Measurements from ENCODE around the gene C20orf144. TPM values are rescaled to one million over a fixed set of nuclear protein-coding genes. Genes with fewer than 3 reads are reported as not detected.
"Not testable (repeated sequence)": the region's sequence is repeated elsewhere in the genome, so short reads cannot be mapped to it uniquely, and the experiment has no call there.

C20orf144 gene
- under 1 TPM; 0.30 to 0.33 TPM for total RNA-seq

DNA sequence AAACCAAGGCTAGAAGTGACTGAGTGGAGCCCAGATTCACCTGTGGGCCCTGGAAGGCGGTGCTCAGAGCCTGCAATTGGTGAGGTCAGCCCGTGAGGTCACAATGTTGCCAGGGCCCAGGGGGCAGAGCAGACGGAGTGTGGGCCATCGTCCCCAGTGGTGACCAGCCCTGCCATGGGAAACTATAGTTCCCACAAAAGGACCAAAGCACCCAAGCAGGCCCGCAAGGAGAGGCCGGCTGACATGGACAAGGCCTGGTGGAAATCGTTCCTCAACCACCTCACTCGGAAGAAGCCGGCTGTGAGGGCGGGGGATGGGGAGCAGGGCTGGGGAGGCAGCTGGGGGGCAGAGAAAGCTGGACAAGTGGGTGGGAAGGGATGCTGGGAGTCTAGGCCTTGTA lies at the start of gene C20orf144:
Gene C20orf144, plus strand, starts transcription at position 156 of the 400 bp plus-strand sequence. Its CDS starts 19 bp downstream, at position 175.
- Mint-ChIP-seq H3K36me3 (ENCODE audit: low read depth) (peaks cover 7% of the 10 kb centered on the region), H3K4me3 (peak within 1 kb of the TSS; percentile 79), H3K27ac (peak within 1 kb of the TSS; percentile 88), H3K4me1 (peaks cover 43% of the 10 kb centered on the region), H3K9me3 (no peaks in the 10 kb centered on the region), H3K27me3 (no peaks in the 10 kb centered on the region)
- CTCF ChIA-PET, result interaction anchor here (0.8 kb wide), 1 partner anchor 9 kb away, joined by 4 read pairs; no protein-coding TSS in a partner anchor
- POLR2A ChIA-PET, result interaction anchor here (1.4 to 16.8 kb wide), 8 partner anchors 13 to 332 kb away, joined by 3 to 312 read pairs (median 16); partner anchors contain the start of genes CBFA2T2, E2F1, RALY and ZNF341
- no peak for DNase-seq

DNA sequence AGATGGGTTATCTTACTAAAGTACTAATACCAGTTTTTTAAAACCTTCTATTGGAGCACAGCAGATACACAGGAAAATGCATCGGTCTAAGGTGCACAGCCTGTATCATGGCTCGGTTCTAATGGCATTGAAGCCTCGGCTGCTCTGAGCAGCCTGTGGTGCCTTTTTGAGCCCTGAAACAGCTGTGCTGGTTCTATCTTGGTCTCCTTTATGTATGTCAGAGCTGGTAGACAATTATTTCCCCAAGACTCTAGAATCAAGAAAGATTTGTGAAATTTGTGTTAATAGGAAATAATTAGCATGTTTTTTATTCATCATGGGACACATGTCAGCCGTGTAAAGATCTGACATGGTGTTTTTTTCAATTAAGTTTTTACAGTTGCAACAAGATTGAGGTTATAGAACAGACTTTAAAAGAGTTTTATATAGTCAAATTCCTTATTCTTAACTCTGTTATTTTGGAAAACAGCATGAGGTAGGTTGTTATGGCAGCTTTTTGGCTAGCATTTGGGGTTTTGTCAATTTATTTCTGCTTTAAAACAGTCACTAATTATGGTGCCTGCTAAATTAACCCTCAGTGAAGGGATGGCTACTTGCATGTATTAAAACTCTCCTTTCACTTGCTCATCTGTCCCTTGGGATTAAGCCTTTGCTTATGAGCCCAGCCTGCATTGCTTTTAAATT lies 40.3 kb upstream of the C20orf144 start:
- Mint-ChIP-seq H3K27ac (no peak overlapping the region), H3K27me3 (no peaks in the 10 kb centered on the region), H3K9me3 (no peaks in the 10 kb centered on the region), H3K4me1 (peaks cover 13% of the 10 kb centered on the region), H3K4me3 (no peak overlapping the region), H3K36me3 (ENCODE audit: low read depth) (peaks cover 34% of the 10 kb centered on the region)
- CTCF ChIA-PET, result interaction anchor here (0.6 kb wide), 1 partner anchor 507 kb away, joined by 3 read pairs; no protein-coding TSS in a partner anchor
- POLR2A ChIA-PET, result no interaction called here
- DNase-seq, result no peak

DNA sequence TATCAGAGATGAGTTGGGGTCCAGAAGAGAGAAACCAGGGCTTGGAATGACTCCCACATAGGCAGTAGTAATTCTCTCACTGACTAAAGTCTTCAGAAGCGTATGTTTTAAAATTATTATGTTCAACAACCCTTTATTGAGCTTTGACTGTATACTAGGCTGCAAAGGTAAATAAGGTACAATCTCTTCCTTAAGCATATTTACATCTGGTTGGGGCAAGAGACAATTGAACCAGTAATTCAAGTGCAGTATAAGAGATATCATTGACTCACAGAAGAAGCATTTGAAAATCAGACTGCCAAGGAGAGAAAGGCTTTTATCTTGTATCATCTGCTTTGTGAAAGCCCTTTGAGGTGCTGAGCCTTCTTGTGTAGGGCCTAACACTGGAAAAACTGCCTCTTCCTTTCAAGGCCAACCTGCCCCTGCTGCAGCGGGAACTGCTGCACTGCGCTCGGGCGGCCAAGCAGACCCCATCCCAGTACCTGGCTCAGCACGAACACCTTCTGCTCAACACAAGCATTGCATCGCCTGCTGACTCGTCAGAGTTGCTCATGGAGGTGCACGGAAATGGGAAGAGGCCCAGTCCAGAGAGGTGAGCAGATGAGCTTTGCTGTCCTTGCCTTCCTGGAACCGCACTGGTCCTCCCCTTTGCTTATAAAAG lies 39.3 kb upstream of the C20orf144 start:
- peaks cover 39% of the 10 kb centered on the region for H3K36me3 Mint-ChIP-seq (ENCODE audit: low read depth)
- H3K27me3 Mint-ChIP-seq, result no peaks in the 10 kb centered on the region
- no peak for DNase-seq
- peaks cover 13% of the 10 kb centered on the region for H3K4me1 Mint-ChIP-seq
- H3K27ac Mint-ChIP-seq, result no peak overlapping the region
- no peak overlapping the region for H3K4me3 Mint-ChIP-seq
- CTCF ChIA-PET, result interaction anchor here (0.6 kb wide), 1 partner anchor 506 kb away, joined by 3 read pairs; no protein-coding TSS in a partner anchor
- H3K9me3 Mint-ChIP-seq, result no peaks in the 10 kb centered on the region
- POLR2A ChIA-PET, result no interaction called here

DNA sequence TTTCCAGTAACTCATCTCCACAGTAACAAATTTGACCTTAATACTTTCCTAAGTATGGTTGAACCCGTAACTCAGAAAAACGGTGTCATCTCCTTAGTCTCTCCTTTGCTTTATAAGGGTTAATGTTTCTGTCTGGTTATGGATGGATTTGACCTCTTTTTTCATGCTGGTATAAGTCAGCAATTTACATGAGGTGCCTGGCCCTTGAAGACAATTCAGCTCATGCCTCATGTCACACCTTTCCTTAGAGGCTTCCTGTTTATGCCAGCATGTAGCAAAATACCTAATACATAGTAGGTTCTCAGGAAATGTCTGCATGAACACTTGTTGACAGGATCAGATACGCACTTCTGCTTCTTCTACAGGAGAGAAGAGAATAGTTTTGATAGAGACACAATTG lies 37.7 kb upstream of the C20orf144 start:
- Mint-ChIP-seq H3K36me3 (ENCODE audit: low read depth) (peaks cover 47% of the 10 kb centered on the region), H3K27ac (peak overlapping the region; percentile 36), H3K9me3 (no peaks in the 10 kb centered on the region), H3K27me3 (no peaks in the 10 kb centered on the region), H3K4me3 (no peak overlapping the region), H3K4me1 (peaks cover 13% of the 10 kb centered on the region)
- POLR2A ChIA-PET, result no interaction called here
- no peak for DNase-seq
- CTCF ChIA-PET, result no interaction called here

DNA sequence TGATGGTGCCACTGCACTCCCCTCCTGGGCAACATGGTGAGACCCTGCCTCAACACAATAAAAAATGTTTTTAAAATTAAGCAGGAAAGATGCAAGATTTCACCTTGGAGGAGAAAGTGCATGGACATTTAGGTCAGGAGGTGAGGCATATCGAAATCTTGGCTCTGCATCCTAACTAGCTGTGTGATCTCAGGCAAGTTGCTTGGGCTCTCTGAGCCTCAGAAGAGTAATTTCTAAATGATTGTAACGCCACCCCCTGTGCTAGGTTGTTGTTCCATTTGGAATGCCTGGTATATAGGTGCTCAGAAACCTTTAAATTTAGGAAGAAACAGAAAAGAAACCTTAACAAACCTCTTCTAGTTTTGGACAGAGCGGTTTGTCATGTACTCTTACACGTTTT lies 35.9 kb upstream of the C20orf144 start:
- POLR2A ChIA-PET, result no interaction called here
- CTCF ChIA-PET, result interaction anchor here (0.6 kb wide), 1 partner anchor 105 kb away, joined by 3 read pairs; no protein-coding TSS in a partner anchor
- H3K27me3 Mint-ChIP-seq, result no peaks in the 10 kb centered on the region
- H3K4me3 Mint-ChIP-seq, result no peak overlapping the region
- H3K27ac Mint-ChIP-seq, result no peak overlapping the region
- no peaks in the 10 kb centered on the region for H3K9me3 Mint-ChIP-seq
- H3K36me3 Mint-ChIP-seq (ENCODE audit: low read depth), result peaks cover 59% of the 10 kb centered on the region
- H3K4me1 Mint-ChIP-seq, result peaks cover 13% of the 10 kb centered on the region
- no peak for DNase-seq

DNA sequence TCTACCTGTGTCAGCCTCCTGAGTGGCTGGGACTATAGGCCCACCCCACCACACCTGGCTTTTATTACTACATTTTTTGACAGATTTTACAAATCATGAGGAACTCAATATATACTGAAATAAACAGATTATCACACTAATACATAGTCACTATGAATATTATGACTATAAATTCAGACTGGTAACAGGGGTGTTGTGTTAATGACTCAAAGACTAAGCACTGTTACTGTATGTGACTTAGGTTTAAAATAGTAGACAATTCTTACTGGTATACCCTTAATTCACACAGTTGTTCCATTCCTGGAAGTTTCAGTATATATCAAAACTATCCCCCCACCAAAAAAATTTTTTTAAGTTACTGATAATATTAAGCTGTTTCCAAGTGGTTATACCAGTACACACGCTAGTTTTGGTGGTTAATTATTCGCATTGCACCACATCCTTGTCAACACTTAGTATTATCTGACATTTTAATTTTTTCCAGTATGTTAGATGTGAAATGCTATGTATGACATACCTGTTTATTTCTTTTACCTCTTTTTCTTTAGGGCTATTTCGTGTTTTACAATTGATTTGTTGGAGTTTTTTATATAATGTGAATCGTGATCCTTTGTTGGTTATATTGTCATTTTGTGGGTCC lies 34.4 kb upstream of the C20orf144 start:
- Mint-ChIP-seq H3K27ac (no peak overlapping the region), H3K4me3 (no peak overlapping the region), H3K9me3 (no peaks in the 10 kb centered on the region), H3K27me3 (no peaks in the 10 kb centered on the region), H3K4me1 (peaks cover 13% of the 10 kb centered on the region), H3K36me3 (ENCODE audit: low read depth) (peaks cover 59% of the 10 kb centered on the region)
- no peak for DNase-seq
- ChIA-PET CTCF (no interaction called here), POLR2A (no interaction called here)

DNA sequence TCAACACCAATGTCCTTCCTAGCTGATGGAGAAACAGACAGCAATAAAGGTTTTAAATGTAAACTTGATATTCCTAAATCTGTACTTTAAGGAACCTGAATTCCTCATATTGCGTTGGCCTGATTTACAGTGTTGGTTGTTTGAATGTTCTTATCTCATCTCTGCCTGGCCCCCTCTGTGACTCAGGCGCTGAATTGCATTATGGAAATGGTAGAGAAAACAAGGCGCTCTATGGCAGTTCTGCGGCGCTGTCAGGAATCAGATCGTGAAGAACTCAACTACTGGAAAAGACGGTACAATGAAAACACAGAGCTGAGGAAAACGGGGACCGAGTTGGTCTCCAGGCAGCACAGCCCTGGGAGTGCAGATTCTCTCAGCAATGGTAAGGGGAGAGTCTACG lies 32.6 kb upstream of the C20orf144 start:
- H3K27ac Mint-ChIP-seq, result no peak overlapping the region
- H3K27me3 Mint-ChIP-seq, result no peaks in the 10 kb centered on the region
- H3K4me1 Mint-ChIP-seq, result peaks cover 15% of the 10 kb centered on the region
- peaks cover 54% of the 10 kb centered on the region for H3K36me3 Mint-ChIP-seq (ENCODE audit: low read depth)
- CTCF ChIA-PET, result no interaction called here
- POLR2A ChIA-PET, result no interaction called here
- DNase-seq, result no peak
- no peak overlapping the region for H3K4me3 Mint-ChIP-seq
- H3K9me3 Mint-ChIP-seq, result no peaks in the 10 kb centered on the region

DNA sequence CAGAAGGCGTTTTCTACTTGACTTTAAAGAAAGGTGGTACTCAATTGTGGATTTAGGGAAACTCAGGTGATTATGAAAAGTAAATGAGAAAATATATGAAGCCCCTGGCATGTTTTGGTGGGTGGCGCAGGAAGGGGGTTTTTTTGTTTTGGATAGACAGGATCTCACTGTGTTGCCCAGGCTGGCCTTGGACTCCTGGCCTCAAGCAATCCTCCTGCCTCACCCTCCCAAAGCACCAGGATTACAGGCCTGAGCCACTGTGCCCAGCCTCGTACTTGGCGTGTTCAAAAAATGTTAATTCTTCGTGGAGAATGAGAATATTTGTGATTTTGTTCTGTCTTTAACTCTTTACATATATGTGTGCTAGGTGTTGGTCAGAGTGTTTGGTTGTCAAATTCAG lies 32.1 kb upstream of the C20orf144 start:
- H3K27me3 Mint-ChIP-seq, result no peaks in the 10 kb centered on the region
- no peak overlapping the region for H3K27ac Mint-ChIP-seq
- H3K9me3 Mint-ChIP-seq, result no peaks in the 10 kb centered on the region
- no peak for DNase-seq
- ChIA-PET POLR2A (no interaction called here), CTCF (interaction anchor here (1.2 kb wide), 1 partner anchor 115 kb away, joined by 4 read pairs; no protein-coding TSS in a partner anchor)
- H3K4me3 Mint-ChIP-seq, result no peak overlapping the region
- H3K4me1 Mint-ChIP-seq, result peaks cover 13% of the 10 kb centered on the region
- H3K36me3 Mint-ChIP-seq (ENCODE audit: low read depth), result peaks cover 53% of the 10 kb centered on the region

DNA sequence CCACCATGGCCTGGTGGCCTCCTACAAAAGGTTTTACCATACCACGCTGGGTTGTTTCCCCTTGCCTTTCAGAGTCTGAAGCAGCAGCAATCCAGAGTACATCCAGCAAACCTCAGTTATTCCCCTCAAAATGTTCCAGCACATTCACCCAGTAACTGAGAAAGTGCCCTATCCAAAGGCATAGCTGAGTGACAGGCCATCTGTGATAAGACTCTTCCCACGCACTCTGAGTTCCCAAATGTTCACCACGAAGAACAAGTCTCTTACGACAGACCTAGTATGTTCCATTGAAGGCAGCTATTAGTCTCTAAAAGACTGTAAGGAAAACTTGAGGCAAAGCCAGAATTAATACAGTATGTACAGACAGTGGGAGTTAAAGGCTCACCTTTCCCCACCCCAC lies 31.6 kb upstream of the C20orf144 start:
- peaks cover 48% of the 10 kb centered on the region for H3K36me3 Mint-ChIP-seq (ENCODE audit: low read depth)
- DNase-seq, result no peak
- no peak overlapping the region for H3K4me3 Mint-ChIP-seq
- peaks cover 11% of the 10 kb centered on the region for H3K4me1 Mint-ChIP-seq
- H3K27me3 Mint-ChIP-seq, result no peaks in the 10 kb centered on the region
- H3K27ac Mint-ChIP-seq, result no peak overlapping the region
- ChIA-PET POLR2A (no interaction called here), CTCF (interaction anchor here (1.2 kb wide), 1 partner anchor 116 kb away, joined by 4 read pairs; no protein-coding TSS in a partner anchor)
- H3K9me3 Mint-ChIP-seq, result no peaks in the 10 kb centered on the region

DNA sequence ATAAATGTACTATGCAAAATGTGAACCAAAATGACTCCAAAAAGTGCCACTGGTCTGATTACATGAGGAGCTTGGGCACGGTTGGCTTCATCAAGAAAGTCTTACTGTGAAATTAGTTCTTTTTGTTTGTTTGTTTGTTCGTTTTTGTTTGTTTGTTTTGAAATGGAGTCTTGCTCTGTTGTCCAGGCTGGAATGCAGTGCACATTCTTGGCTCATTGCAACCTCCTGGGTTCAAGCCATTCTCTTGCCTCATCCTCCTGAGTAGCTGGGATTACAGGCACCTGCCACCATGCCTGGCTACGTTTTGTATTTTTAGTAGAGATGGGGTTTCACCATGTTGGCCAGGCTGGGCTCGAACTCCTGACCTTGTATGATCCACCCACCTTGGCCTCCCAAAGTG lies 30.2 kb upstream of the C20orf144 start:
- Mint-ChIP-seq H3K4me1 (peaks cover 11% of the 10 kb centered on the region), H3K36me3 (ENCODE audit: low read depth) (peaks cover 41% of the 10 kb centered on the region)
- H3K9me3 Mint-ChIP-seq, H3K4me3 Mint-ChIP-seq, DNase-seq, CTCF ChIA-PET, H3K27me3 Mint-ChIP-seq, H3K27ac Mint-ChIP-seq: not testable (repeated sequence)
- POLR2A ChIA-PET, result interaction anchor here (0.6 kb wide), 1 partner anchor 239 kb away, joined by 3 read pairs; no protein-coding TSS in a partner anchor

DNA sequence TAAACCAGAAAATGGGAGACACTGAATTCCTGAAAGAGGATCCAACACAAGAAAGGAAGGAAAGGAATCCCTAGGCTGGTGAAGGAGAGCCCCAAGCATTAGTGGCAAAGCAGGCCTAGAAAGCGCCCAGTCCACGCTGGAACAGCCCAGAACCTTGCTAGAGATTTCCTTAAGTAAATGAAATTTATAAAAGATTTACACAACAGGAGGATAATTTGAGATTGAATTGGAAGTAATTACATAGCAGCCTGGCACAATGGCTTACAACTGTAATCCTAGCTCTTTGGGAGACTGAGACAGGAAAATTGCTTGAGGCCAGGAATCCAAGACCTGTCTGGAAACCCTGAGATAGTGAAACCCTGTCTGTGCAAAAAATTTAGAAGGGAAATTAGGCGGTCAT lies 26.8 kb upstream of the C20orf144 start:
- Mint-ChIP-seq H3K4me1 (peaks cover 15% of the 10 kb centered on the region), H3K9me3 (no peaks in the 10 kb centered on the region), H3K27me3 (no peaks in the 10 kb centered on the region), H3K27ac (no peak overlapping the region), H3K36me3 (ENCODE audit: low read depth) (peaks cover 40% of the 10 kb centered on the region), H3K4me3 (no peak overlapping the region)
- CTCF ChIA-PET, result interaction anchor here (0.9 kb wide), 1 partner anchor 114 kb away, joined by 3 read pairs; no protein-coding TSS in a partner anchor
- DNase-seq, result no peak
- POLR2A ChIA-PET, result no interaction called here

DNA sequence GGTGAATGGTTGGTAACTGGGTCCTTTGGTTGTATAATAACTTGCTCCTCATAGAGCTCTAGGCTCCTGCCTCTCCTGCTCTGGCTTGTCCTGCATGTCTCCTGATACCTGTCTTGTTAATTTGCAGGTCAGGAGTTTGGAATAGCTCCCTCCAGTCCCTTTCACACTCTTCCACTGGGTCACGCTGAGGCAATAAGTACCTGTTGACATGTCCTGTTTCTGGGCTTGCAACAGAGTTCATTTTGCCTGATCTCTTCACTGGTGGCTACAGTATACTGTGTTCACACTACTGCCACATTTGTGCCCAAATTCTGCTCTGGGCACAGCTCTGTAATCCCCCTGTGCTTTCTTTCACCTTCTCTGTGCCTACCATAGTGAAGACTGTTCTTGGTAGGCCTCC lies 25.4 kb upstream of the C20orf144 start:
- POLR2A ChIA-PET, result interaction anchor here (0.8 kb wide), 1 partner anchor 8 kb away, joined by 3 read pairs; no protein-coding TSS in a partner anchor
- DNase-seq, result no peak
- H3K36me3 Mint-ChIP-seq (ENCODE audit: low read depth), result peaks cover 42% of the 10 kb centered on the region
- H3K27ac Mint-ChIP-seq, result no peak overlapping the region
- H3K4me3 Mint-ChIP-seq, result no peak overlapping the region
- no peaks in the 10 kb centered on the region for H3K27me3 Mint-ChIP-seq
- CTCF ChIA-PET, result interaction anchor here (0.5 kb wide), 1 partner anchor 83 kb away, joined by 4 read pairs; no protein-coding TSS in a partner anchor
- peaks cover 15% of the 10 kb centered on the region for H3K4me1 Mint-ChIP-seq
- H3K9me3 Mint-ChIP-seq, result no peaks in the 10 kb centered on the region

DNA sequence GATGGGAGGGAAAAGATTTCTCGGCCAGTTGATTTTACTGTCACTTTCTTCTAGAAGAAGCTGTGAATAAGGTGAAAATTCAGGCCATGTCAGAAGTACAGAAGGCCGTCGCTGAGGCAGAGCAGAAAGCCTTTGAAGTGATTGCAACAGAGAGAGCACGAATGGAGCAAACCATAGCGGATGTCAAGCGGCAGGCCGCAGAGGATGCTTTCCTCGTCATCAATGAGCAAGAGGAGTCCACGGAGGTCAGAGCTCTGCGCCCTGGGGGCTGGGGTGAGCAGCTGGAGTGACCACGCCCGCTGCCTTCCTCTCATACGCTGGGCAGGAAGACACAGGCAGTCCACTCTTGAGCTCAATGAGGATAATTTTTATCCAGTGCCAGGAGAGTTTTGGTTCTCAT lies 21.8 kb upstream of the C20orf144 start:
- peaks cover 7% of the 10 kb centered on the region for H3K4me1 Mint-ChIP-seq
- H3K36me3 Mint-ChIP-seq (ENCODE audit: low read depth), result peaks cover 44% of the 10 kb centered on the region
- no peak overlapping the region for H3K4me3 Mint-ChIP-seq
- ChIA-PET CTCF (interaction anchor here (1.4 kb wide), 1 partner anchor 28 kb away, joined by 3 read pairs; no protein-coding TSS in a partner anchor), POLR2A (no interaction called here)
- no peak overlapping the region for H3K27ac Mint-ChIP-seq
- H3K9me3 Mint-ChIP-seq, result no peaks in the 10 kb centered on the region
- H3K27me3 Mint-ChIP-seq, result no peaks in the 10 kb centered on the region
- no peak for DNase-seq

Measured in activated CD4-positive, alpha-beta memory T cell treated with anti-CD3 and anti-CD28 coated beads, Interleukin-2, amount 10 ng/mL, durations not matched to agents 7 days and 5 days (primary cell).